CD14-positive monocyte (primary cell): ENCODE results near the gene MAP3K13. TPM values are rescaled to one million over a fixed set of nuclear protein-coding genes. Genes with fewer than 3 reads are reported as not detected.
A peak's percentile ranks its signal among the peaks of the same experiment; 100 is the strongest.

Experiments
- DNase-seq, 3 donors: peaks; one replicate each; pipeline ENCODE4 v3.0.0-alpha.2; 2011 to 2022
- H2AFZ ChIP-seq: 2 replicates; pipeline ENCODE4 v1.6.0; 2012; ENCODE audit warnings: mild to moderate bottlenecking, low read depth, low read length, inconsistent platforms; ENCODE audit not compliant: insufficient read depth, poor library complexity, severe bottlenecking
- H3K27ac ChIP-seq, 2 donors: 1 replicate in 1 of 2; 2 replicates in 1 of 2; pipeline ENCODE4 v1.5.1; 2012 to 2013; ENCODE audit warnings: low read length in 2 of 2, control low read depth in 1 of 2, inconsistent platforms in 1 of 2, low read depth in 1 of 2, mild to moderate bottlenecking in 1 of 2
- H3K27me3 ChIP-seq, 2 donors: one replicate each; pipeline versions ENCODE4 v1.6.0 to v1.6.1; 2011 to 2013; ENCODE audit warnings: low read length in 2 of 2; ENCODE audit not compliant: control insufficient read depth in 2 of 2, insufficient read depth in 2 of 2
- H3K36me3 ChIP-seq, 2 donors: replicated peaks in 1 of 2; 1 replicate in 1 of 2; 2 replicates in 1 of 2; pipeline versions ENCODE4 v1.5.1 to v1.6.1; 2012 to 2013; ENCODE audit warnings: low read length in 2 of 2, control low read depth in 1 of 2, inconsistent platforms in 1 of 2, mild to moderate bottlenecking in 1 of 2; ENCODE audit not compliant: insufficient read depth in 2 of 2, control insufficient read depth in 1 of 2
- H3K4me1 ChIP-seq, 2 donors: 1 replicate in 1 of 2; 2 replicates in 1 of 2; pipeline versions ENCODE4 v1.5.1 to v1.6.1; 2012 to 2013; ENCODE audit warnings: low read length in 2 of 2, control low read depth in 1 of 2, inconsistent platforms in 1 of 2, mild to moderate bottlenecking in 1 of 2, moderate library complexity in 1 of 2; ENCODE audit not compliant: insufficient read depth in 2 of 2, control insufficient read depth in 1 of 2
- H3K4me2 ChIP-seq: replicated peaks from 2 replicates; pipeline ENCODE3; 2012; ENCODE audit warnings: low read length, moderate library complexity, mild to moderate bottlenecking; ENCODE audit not compliant: poor library complexity, severe bottlenecking; ENCODE audit errors: extremely low read depth
- H3K4me3 ChIP-seq, 3 experiments: fragments of 200-600 bp in 1 of 3; sonication (generic) in 1 of 3; replicated peaks in 1 of 3; 1 replicate in 2 of 3; 2 replicates in 1 of 3; pipeline ENCODE4 v1.5.1; 2011 to 2013; ENCODE audit warnings: low read length in 3 of 3, mild to moderate bottlenecking in 3 of 3, control low read depth in 2 of 3, low read depth in 2 of 3, inconsistent platforms in 1 of 3, moderate library complexity in 1 of 3
- H3K79me2 ChIP-seq: 2 replicates; pipeline ENCODE4 v1.6.0; 2012; ENCODE audit warnings: mild to moderate bottlenecking, control low read depth, inconsistent platforms, low read length, moderate library complexity; ENCODE audit not compliant: insufficient read depth
- H3K9ac ChIP-seq: 2 replicates; pipeline ENCODE4 v1.6.0; 2017; ENCODE audit warnings: low read length, mild to moderate bottlenecking; ENCODE audit not compliant: insufficient read depth, poor library complexity, severe bottlenecking
- H3K9me3 ChIP-seq, 2 donors: replicated peaks in 1 of 2; 1 replicate in 1 of 2; 2 replicates in 1 of 2; pipeline versions ENCODE4 v1.5.1 to v1.6.1; 2012 to 2013; ENCODE audit warnings: low read length in 2 of 2, control low read depth in 1 of 2; ENCODE audit not compliant: control insufficient read depth in 1 of 2, insufficient read depth in 1 of 2
- H4K20me1 ChIP-seq: 2 replicates; pipeline ENCODE4 v1.6.0; 2012; ENCODE audit warnings: mild to moderate bottlenecking, low read length, control low read depth, moderate library complexity; ENCODE audit not compliant: insufficient read depth
- H3K27ac Mint-ChIP-seq, 7 donors: one replicate each; pipeline ENCODE4 v1.8.0; 2020; ENCODE audit warnings: mild to moderate bottlenecking in 7 of 7, mixed read lengths in 7 of 7, moderate library complexity in 6 of 7, inconsistent platforms in 2 of 7
- H3K27me3 Mint-ChIP-seq, 3 donors: one replicate each; pipeline ENCODE4 v1.8.0; 2021 to 2022; ENCODE audit warnings: low read depth in 3 of 3, mild to moderate bottlenecking in 3 of 3, mixed read lengths in 3 of 3, moderate library complexity in 3 of 3, inconsistent platforms in 1 of 3
- H3K36me3 Mint-ChIP-seq, 2 donors: one replicate each; pipeline ENCODE4 v1.8.0; 2020; ENCODE audit warnings: mixed read lengths in 2 of 2, inconsistent platforms in 1 of 2, mild to moderate bottlenecking in 1 of 2
- H3K4me1 Mint-ChIP-seq: one replicate; pipeline ENCODE4 v1.8.0; 2020; ENCODE audit warnings: mild to moderate bottlenecking, mixed read lengths
- H3K4me3 Mint-ChIP-seq, 2 donors: one replicate each; pipeline ENCODE4 v1.8.0; 2020; ENCODE audit warnings: mild to moderate bottlenecking in 2 of 2, mixed read lengths in 2 of 2, moderate library complexity in 1 of 2
- H3K9me3 Mint-ChIP-seq, 7 donors: one replicate each; pipeline ENCODE4 v1.8.0; 2020 to 2022; ENCODE audit warnings: mixed read lengths in 7 of 7, mild to moderate bottlenecking in 6 of 7, moderate library complexity in 6 of 7, inconsistent platforms in 2 of 7
- CTCF ChIP-seq: fragments of 200-600 bp; IDR thresholded peaks from one replicate; pipeline ENCODE4 v1.8.0; 2022; ENCODE audit warnings: antibody characterized with exemption, mild to moderate bottlenecking
- WGBS: methylation state at CpG from one replicate; pipeline ENCODE4 v1.1.5; 2013; ENCODE audit warnings: missing lambda C conversion rate; ENCODE audit not compliant: insufficient coverage; 5-methylcytosine and 5-hydroxymethylcytosine counted together
- intact Hi-C, 2 donors: fragments of 100-400 bp; cut with micrococcal nuclease; formaldehyde crosslinking; loops; one replicate each; pipeline versions ENCODE4 v1.15.0 to v1.15.1; 2023
- polyA plus RNA-seq, 3 donors: library from polyadenylated mRNA; depleted of rRNA in 1 of 3; unstranded in 2 of 3; stranded (reverse) in 1 of 3; fragments of 300-500 nt in 2 of 3; fragments of >200 nt in 1 of 3; fragmentation: Illumina TruSeq in 2 of 3; gene quantifications; 1 replicate in 2 of 3; 2 replicates in 1 of 3; pipeline ENCODE4 v1.2.3, GENCODE V29; 2012 to 2021

Gene MAP3K13
- polyA plus RNA-seq, 3 donors, result 5.0 to 34.2 (median 30.9) TPM

- Histone ChIP-seq H2AFZ (peak overlapping the region; percentile 44), H3K27ac (peak overlapping the region; percentile 67 to 79), H3K79me2 (no peaks in the 10 kb centered on the region), H3K4me2 (peak overlapping the region; percentile 65), H3K27me3 (no peaks in the 10 kb centered on the region), H3K4me3 (peak overlapping the region; percentile 9 to 62 (median 35)), H3K9ac (peak overlapping the region; percentile 38), H3K36me3 (no peaks in the 10 kb centered on the region), H4K20me1 (no peaks in the 10 kb centered on the region), H3K9me3 (no peaks in the 10 kb centered on the region), H3K4me1 (peaks cover 20 to 27% of the 10 kb centered on the region in 2 donors)
- Mint-ChIP-seq H3K4me1 (peaks cover 23% of the 10 kb centered on the region), H3K9me3 (no peaks in the 10 kb centered on the region), H3K36me3 (no peaks in the 10 kb centered on the region), H3K27me3 (peaks cover 0 to 2% (median 0%) of the 10 kb centered on the region in 3 donors), H3K27ac (peak overlapping the region; percentile 83 to 96 (median 92)), H3K4me3 (peak overlapping the region; percentile 44 to 76)
- intact Hi-C loops, result no loop called here
- whole genome bisulfite sequencing, result 0% methylated on average over 2 of the region's 6 CpGs
- peak; percentile 54 to 83 (median 73) for DNase-seq
- TF ChIP-seq CTCF, result no peak
Measured at GRCh38 chr3:185316740-185317412, 46.1 kb upstream of the MAP3K13 start.

- Histone ChIP-seq H2AFZ (peak overlapping the region; percentile 44), H4K20me1 (no peaks in the 10 kb centered on the region), H3K4me2 (peak overlapping the region; percentile 65), H3K4me1 (peaks cover 24 to 31% of the 10 kb centered on the region in 2 donors), H3K9me3 (no peaks in the 10 kb centered on the region), H3K4me3 (peak overlapping the region in 1 of 3 experiments; percentile 62), H3K36me3 (no peaks in the 10 kb centered on the region), H3K79me2 (no peaks in the 10 kb centered on the region), H3K27ac (peak overlapping the region in 1 of 2 donors; percentile 79), H3K9ac (peak overlapping the region; percentile 38), H3K27me3 (no peaks in the 10 kb centered on the region)
- intact Hi-C loops, result no loop called here
- H3K36me3 Mint-ChIP-seq, result no peaks in the 10 kb centered on the region
- no CpG with 5 or more reads among the region's 3 CpGs for WGBS
- peaks cover 0 to 2% (median 0%) of the 10 kb centered on the region in 3 donors for H3K27me3 Mint-ChIP-seq
- H3K27ac Mint-ChIP-seq, result peak overlapping the region; percentile 83 to 96 (median 92)
- no peak overlapping the region for H3K4me3 Mint-ChIP-seq
- DNase-seq, result peak in 1 of 3 donors; percentile 32
- no peaks in the 10 kb centered on the region for H3K9me3 Mint-ChIP-seq
- TF ChIP-seq CTCF, result no peak
- H3K4me1 Mint-ChIP-seq, result peaks cover 26% of the 10 kb centered on the region
Measured at GRCh38 chr3:185317674-185318073, 45.3 kb upstream of the MAP3K13 start.
